ENCODE measurements around the gene SCRT2.

- no peak for TF ChIP-seq RAD21 (conservative IDR thresholded peaks at IDR 0.05)
- no peak for TF ChIP-seq CTCF (IDR thresholded peaks at IDR 0.05; ENCODE audit: poor library complexity, severe bottlenecking)
Observed at GRCh38 chr20:646868-647233, 28.8 kb downstream of the SCRT2 start.
